ENCODE measurements around the gene TRO. TPM values are rescaled to one million over a fixed set of nuclear protein-coding genes. Genes with fewer than 3 reads are reported as not detected.

Gene TRO
- total RNA-seq, 1 donor from 2014 or later: 0.70 TPM

DNA sequence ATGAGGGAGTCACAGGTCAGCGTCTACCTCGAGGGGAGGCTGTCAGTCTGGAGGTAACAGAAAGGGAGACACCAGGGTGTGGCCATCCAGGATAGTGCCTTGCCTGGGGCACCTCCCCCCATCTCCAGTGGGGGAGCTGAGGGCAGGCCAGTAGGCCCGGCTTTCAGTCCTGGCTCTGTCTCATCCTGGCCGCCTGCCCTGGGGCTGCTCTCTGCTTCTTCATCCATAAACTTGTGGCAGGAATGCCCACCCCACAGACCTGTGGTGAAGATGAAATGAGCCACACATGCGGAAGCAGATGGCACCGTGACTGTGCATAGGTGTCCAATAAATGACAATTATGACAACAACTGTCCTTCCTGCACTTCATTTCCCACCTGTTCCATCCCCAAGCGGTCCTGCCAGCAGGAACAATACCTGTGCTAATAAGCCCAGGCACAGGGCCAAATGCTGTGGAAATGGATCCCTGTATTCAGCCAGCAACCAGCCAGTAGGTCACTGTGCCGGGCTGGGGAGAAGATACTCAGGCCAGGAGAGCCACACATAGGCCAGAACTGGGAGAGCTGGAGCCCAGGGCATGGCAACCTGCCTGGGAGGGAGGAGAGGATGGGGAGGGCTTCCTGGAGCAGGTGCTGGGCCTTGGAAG lies 30.2 kb downstream of the TRO start:
- peak; percentile 53 for DNase-seq (ENCODE audit: low spot score)
- ATAC-seq: peak; percentile 80

DNA sequence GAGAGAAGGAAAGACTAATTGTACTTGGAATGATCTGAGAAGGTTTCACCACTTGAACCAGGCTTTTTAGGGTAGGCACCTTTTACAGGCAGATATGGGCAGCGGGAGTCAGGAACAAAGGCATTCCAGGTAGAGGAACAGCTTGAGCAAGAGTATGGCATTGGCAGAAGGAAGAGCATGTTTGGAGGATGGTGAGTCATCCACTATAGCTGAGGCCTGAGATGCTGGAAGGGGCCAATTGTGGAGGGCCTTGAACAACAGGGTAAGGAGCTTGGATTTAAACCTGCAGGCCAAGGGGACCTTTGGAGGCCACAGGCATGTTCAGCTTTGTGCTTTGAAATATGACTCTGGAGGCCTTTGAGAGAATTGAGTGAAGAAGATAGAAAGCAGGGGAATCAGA lies 41.1 kb downstream of the TRO start:
- no peak for ATAC-seq
- DNase-seq (ENCODE audit: low spot score): no peak

DNA sequence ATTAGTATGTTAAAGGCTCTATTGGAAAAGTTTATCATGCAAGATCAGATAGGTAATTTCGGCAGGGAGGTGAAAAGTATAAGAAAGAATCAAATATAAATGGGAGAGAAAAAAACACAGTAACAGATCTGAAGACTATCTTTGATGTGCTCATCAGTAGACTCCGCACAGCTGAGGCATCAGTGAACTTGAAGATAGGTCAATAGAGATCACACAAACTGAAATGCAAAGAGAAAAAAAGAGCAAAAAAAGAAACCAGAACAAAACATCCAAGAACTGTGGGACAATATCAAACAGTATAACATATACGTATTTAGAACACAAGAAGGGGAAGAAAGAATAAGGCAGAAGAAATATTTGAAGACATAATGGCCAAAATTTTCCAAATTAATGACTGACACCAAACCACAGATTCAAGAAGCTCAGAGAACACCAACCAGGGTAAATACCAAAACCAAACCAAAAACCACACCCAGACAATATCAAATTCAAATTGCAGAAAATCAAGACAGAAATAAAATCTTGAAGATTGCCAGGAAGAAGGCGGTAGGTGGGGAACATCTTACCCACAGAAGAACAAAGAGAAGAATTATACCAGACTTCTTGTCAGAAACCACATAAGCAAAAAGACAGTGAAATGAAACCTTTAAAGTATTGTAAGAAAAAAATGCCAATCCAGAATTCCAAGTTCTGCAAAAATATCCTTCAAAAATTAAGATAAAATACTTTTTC lies 44.3 kb downstream of the TRO start:
- DNase-seq (ENCODE audit: low spot score): no peak
- no peak for ATAC-seq

DNA sequence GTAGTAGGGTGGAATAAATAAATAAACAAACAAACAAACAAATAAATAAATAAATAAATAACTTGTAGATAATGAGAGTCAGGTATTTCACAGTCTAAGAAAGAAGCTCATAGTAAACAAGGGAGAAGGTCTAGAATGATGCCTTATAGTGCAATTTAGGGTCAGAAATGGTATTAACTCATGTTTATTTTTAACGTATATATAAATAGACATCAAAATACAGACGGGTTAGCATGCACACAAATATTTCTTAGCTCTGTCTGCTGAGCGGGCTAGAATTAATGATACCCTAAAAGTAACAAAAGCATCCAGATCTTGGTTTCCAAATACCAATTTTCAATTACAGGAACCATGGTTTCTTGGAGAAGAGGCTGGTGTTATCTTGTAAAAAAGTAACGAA lies 56.8 kb downstream of the TRO start:
- DNase-seq (ENCODE audit: low spot score) (no peak), ATAC-seq (no peak)

DNA sequence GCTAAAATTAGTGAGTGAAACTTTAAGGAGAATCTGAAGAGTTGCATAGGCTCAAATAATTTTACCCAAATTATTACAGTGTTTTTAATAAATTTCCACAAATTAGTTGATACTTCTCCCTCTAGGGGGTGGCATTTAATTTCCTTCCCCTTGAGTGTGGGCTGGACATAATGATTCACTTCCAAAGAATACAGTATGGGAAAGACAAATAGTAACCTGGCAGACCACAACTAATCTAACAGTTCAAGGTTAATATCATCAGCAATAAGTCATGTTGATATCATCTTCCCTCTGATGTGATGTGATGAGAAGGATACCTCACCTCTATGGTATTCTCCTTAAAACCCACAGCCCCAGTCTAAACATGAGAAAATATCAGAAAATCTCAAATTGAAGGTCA lies 57.8 kb downstream of the TRO start:
- DNase-seq (ENCODE audit: low spot score): no peak
- no peak for ATAC-seq

DNA sequence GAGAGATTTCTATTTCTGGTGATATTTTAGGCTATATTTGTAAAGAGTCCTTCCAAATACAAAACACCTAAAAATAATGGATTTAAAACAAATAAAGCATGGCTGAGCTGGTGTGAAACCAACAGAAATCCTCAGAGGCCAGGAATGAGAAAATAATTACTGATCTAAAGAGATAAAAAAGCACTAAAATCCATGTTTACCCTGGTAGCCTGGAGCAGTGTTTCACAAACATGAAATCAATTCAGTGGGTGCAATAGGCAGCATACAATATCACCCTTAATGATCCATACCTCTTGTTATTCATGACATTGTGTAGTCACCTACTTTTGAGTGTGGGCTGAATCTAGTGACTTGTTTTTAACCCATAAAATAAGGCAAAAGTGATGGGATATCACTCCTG lies 58.8 kb downstream of the TRO start:
- peak; percentile 56 for ATAC-seq

DNA sequence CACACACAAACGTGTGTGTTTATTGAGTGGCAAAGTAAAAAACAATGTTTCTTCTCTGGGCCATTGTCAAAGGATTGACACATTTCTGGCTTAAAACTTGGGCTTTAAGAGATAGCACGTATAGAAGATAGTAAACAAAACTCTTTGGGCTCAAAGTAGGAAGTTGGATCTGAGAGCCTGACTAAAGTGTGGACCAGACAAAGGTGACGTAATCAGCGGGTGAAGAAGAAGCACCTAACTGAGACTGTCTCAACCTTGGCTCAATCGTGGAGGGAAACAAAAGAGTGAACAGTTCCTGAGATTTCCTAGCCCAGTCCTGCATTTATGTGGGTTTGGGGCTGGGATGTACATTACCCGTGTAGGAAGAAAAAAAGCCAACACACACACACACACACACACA lies 59.7 kb downstream of the TRO start:
- ATAC-seq: peak; percentile 33
- DNase-seq (ENCODE audit: low spot score): no peak

More for the DNA sequence above, 58.8 kb downstream of the TRO start:
- DNase-seq (ENCODE audit: low spot score): no peak

Other genes with a start within 250 kb of the TRO start
- not detected for gene ITIH6, start 122.6 kb upstream of the TRO start, total RNA-seq
- 27.2 TPM for gene MAGED2, start 113.1 kb upstream of the TRO start, total RNA-seq
- 24.0 TPM for gene PFKFB1, start 73.4 kb downstream of the TRO start, total RNA-seq
- 6.7 TPM for gene APEX2, start 79.5 kb downstream of the TRO start, total RNA-seq
- gene ALAS2, start 110.2 kb downstream of the TRO start, total RNA-seq: 1.9 TPM
- not detected for gene PAGE2B, start 154.2 kb downstream of the TRO start, total RNA-seq
- gene PAGE2, start 168.2 kb downstream of the TRO start, total RNA-seq: not detected

Data from left lobe of liver (tissue), 2 donors.